NOMO-1 treated with DMSO at 0.1 percent for 48 hours (cell line): ENCODE results near the gene TTC24.
"Not testable (repeated sequence)": the region's sequence is repeated elsewhere in the genome, so short reads cannot be mapped to it uniquely, and the experiment has no call there.

Source experiments
- DNase-seq: peaks from one replicate; lab custom pipeline; 2025; ENCODE audit not compliant: unreplicated experiment; lab: John Stamatoyannopoulos, UW

Gene TTC24

DNA sequence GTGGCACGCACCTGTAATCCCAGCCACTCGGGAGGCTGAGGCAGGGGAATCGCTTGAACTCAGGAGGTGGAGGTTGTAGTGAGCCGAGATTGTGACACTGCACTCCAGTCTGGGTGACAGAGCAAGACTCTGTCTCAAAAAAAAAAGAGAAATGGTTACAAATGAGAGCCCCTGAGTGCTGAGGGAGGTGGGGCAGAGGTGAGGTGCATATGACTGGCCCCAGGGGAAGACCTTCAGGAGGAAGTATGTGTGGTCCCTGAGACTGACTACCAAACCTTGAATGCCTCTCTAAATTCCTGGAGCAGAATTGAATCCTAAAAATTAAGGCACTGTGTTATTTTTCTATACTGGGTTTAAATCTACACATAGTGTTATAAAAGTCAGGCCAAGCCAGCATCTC lies 27.8 kb downstream of the TTC24 start:
- not testable (repeated sequence) for DNase-seq

DNA sequence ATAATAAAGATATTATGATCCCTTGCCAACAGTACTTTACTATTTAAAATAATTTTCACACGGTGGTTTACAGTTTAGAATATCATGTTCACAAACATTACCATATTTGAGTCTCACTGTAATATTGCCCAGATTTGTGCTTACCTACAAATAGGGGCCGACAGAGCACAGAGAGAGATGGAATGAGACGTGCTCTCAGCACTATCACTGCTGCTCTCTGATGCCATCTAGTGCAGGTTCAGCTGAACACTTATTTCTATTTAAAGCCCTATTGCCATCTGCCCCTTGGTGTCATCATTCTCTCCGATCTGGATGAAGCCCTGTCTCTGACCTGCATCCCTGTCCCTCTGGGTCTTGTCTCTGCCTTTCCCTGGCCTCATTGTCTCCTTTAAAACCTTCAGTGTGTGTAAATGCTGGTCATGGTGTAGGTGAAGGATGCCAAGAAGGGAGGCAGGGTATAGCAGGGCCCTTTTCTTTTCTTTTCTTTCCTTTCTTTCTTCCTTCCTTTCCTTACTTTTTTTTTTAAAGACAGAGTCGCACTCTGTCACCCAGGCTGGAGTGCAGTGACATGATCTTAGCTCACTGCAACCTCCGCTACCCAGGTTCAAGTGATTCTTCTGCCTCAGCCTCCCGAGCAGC lies 28.6 kb downstream of the TTC24 start:
- peak; percentile 89 for DNase-seq

DNA sequence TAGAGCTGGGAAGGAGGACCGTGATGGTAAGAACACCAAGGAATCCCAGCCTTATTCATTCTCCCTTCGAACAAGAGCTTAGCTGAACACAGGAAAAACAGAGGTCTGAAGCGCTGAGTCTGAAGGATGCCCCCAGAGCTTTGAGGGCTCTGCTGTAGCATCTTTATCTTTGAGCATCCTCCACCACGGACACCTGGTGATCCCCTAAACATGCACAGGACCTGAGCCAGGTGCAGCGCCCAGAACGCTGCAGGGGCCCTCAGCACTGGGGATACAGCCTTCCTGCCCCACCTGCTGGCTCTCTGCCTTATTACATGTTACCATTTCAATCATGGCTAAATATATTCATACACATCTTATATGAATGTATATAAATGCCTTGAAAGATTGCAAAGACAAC lies 29.5 kb downstream of the TTC24 start:
- DNase-seq, result peak; percentile 26

DNA sequence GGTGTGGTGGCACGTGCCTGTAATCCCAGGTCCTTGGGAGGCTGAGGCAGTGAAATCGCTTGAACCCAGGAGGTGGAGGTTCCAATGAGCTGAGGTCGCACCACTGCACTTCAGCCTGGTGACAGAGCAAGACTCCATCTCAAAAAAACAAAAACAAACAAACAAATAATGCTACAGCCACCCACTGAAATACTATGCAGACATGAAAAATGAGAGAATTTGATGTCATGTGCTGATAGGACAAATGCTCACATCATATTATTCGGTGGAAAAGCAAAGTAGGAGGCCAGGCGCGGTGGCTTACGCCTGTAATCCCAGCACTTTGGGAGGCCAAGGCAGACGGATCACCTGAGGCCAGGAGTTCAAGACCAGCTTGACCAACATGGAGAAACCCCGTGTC lies 30.5 kb downstream of the TTC24 start:
- not testable (repeated sequence) for DNase-seq

DNA sequence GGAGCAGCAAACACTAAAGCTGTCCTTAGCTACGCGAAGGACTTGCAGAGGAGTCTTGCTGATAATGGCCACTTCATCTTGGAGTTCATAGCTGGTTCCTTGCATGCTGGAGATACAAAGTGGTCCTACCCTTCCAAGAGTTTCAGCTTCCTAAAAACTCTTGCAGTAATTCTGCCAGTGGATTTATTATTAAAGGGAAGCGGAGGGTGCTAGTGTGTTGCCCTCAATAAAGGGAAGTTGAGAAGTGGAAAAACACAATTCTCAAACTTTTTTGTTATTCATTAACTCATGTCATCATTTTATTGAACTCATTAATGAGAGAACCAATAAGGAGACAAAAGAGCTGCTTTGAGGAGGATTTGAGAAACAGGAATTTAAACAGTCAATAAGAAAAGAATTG lies 33.1 kb downstream of the TTC24 start:
- peak; percentile 32 for DNase-seq

- no peak for DNase-seq
These were observed 36.4 kb downstream of the TTC24 start for GRCh38 chr1:156615946-156616345.

DNA sequence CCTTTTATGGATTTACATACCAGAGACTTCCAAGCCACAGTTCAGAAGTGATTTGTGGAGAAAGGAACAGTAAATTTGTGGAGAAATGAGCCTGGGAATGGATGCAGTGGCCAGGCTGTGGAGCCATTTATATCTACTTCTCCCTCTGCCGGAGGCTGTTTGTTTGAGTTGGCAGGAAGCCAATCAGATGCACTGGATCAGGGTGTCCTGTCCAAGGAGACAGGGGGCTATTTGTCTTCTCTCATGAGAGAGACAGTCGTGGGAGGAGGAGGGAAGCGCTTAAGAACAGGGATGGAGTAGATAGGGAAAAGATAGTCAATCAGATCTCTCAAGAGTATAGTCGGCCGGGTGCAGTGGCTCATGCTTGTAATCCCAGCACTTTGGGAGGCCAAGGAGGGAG lies 36.9 kb downstream of the TTC24 start:
- DNase-seq, result no peak

DNA sequence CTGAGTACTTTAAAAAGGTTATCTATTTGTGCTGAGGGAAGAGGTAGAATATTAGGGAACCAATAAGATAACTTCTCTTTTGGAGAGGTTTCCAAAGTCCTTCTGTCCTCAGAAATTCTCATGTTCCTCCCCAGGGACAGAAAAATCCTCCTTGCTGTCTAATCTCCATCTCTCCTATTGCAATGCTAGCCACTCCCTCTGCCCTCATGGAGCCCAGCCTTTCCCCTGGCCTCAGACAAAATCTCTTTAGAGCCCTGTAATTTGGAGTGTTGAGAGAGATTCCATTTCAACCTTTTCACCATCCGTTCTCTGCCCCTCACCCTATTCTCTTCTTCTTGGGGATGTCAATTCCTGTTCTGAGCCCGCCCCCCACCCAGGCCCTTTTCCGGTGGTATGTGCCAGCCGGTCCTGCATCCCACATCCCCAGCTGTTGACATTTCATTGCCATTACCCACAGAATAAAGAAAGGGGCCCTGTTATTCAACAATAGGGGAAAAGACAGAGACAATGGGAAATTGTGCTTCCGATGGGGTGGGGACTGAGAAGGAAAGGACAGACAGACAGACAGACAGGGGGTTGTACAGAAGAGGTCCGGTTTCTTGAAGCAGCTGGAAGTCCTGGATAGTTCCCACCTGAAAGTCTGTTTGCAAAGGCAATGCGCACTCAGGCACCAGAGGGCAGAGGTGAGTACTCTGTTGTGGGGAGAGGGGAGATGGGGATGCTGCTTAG lies 39.5 kb downstream of the TTC24 start, which contains the start of gene HAPLN2:
HAPLN2 (plus strand) TSS at position 563 of the 729 bp plus-strand sequence. CDS start 4,076 bp downstream, outside the sequence.
- DNase-seq, result no peak

DNA sequence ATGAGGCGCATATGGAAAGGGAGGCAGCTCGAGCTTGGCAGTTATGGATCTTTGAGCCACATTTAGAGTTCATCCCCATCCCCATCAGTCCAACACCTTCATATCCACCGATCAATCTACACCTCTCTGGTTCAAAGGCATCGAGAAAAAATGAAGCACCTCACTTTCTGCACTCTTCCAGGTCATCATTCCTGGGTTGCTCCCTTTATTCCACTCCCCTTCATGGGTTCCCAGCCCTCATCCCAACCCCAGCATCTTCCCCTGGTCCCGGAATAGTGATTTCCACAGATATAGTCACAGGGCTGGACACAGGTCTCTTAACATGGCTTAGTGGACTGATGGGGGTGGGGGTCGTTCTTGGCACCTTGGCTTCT lies 40.0 kb downstream of the TTC24 start:
- no peak for DNase-seq

- no peak for DNase-seq
These were observed 43.2 kb downstream of the TTC24 start for GRCh38 chr1:156622581-156623297.

GRCh38 chr1:156623946-156624813 lies 44.7 kb downstream of the TTC24 start:
- peak; percentile 40 for DNase-seq

DNA sequence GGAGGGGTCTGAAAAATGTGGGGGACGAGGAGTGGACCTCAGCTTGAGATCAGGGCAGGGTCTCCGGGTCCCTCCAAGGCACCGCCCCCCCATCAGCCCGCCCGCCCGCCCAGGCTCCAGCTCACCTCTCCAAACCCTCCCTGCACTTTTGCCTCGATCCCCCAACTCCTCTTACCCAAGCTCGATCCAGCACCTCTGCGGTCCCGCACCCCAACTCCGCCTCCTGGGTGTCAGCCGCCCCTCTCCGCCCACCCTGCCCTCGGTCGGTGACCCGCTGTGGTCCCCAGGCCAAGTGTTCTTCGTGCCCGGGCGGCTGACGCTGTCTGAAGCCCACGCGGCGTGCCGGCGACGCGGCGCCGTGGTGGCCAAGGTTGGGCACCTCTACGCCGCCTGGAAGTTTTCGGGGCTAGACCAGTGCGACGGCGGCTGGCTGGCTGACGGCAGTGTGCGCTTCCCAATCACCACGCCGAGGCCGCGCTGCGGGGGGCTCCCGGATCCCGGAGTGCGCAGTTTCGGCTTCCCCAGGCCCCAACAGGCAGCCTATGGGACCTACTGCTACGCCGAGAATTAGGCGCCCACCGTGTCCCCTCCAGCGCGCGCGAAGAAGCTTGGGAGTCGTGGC lies 45.4 kb downstream of the TTC24 start:
- no peak for DNase-seq

- DNase-seq, result no peak
These were observed 46.0 kb downstream of the TTC24 start for GRCh38 chr1:156625436-156626078.

- DNase-seq, result no peak
These were observed 46.5 kb downstream of the TTC24 start for GRCh38 chr1:156626079-156626438.

DNA sequence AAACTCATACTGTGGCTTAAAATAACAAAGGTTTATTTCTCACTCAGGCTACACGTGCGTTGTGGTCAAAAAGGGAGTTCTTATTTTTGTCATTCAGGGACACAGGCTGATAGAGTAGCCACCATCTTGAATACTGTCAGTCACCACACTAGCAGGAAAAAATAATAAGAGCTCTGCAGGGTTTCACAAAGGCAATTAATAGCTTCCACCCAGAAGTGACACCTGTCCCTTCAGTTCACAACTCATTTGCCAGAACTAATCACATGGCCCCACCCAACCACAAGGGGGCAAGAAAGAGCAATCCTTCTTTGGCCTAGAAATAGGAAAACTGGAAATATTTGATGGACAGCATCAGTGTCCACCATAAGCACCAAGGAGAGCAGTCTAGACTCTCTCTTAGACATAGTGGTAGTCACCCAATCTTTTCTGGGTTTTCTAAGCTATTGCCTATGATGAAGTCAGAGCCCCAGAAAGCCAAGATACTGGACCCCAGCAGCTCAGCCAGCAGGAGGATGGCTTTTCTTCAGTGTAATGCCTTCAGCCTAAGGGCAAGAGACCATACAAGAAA lies 47.9 kb downstream of the TTC24 start:
- peak; percentile 41 for DNase-seq

- no peak for DNase-seq
These were observed 50.4 kb downstream of the TTC24 start for GRCh38 chr1:156629823-156630449.

DNA sequence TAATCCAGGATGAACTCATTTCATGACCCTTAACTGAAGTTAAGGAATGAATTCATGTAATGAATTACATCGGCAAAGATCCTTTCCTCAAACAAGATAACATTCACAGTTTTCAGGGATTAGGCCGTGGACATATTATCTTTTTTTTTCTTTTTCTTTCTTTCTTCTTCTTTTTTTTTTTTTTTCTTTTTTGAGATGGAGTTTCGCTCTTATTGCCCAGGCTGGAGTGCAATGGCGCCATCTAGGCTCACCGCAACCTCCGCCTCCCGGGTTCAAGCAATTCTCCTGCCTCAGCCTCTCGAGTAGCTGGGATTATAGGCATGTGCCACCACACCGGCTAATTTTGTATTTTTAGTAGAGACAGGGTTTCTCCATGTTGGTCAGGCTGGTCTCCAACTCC lies 51.6 kb downstream of the TTC24 start:
- DNase-seq, result not testable (repeated sequence)

DNA sequence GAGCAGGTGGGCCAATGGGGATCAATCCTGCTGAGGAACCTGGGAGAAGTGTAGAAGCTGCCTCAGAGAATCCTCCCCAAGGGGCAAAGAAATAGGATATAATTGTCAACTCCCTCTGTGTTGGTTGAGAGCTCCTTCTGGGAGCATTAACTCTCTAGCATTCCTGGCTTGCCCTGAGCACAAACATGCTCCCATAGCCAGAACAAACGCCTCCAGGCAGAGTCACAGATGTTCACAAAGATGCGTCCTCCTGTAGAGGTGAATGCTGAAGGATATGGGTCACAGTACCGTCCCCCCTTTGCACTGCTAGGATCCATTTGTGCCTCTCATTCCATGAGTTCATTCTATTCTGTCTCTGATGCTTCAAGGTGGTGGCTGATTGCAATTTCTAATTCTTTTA lies 52.8 kb downstream of the TTC24 start:
- DNase-seq, result no peak
